Measurements from ENCODE around the gene NLGN3. TPM values are rescaled to one million over a fixed set of nuclear protein-coding genes. Genes with fewer than 3 reads are reported as not detected.

NLGN3 gene
- total and polyA plus RNA-seq, 2 of the 8 experiments (the other 6 are each of a cell fraction or from before 2014, with no cell fraction given) = 12.0 to 14.8 TPM

DNA sequence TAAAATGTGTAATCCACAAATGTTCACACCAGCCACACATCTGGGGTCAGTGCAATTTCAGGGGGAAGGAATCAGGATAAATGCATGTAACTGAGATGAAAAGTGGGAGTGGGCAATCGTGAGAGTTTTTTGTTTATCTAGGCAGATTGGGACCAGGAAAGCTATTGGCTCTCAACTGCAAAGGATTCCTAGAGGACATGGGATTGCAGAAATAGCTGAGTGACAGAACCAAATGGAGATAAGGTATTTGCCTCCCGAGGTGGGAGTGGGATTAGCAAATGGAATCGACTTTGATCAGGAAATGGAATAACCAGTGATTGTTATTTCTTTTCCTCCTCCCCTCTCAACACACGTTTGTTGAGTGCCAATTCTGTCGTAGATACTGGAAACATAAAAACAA lies 39.5 kb downstream of the NLGN3 start:
- no peak overlapping the region for H3K23ac ChIP-seq (ENCODE audit: insufficient read length)
- H3K9ac ChIP-seq (replicated peaks in 1 of 4; ENCODE audit: extremely low read depth in 1 of 4, low read depth in 3 of 4, low read length in 3 of 4) = no peak overlapping the region
- H3K4me1 ChIP-seq (replicated peaks in 1 of 4; ENCODE audit: control insufficient read depth in 3 of 4, insufficient read depth in 4 of 4, low read length in 3 of 4) = peaks cover 3 to 7% (median 5%) of the 10 kb centered on the region in 4 experiments; a peak in 4 of 7 replicates
- POLR2A ChIA-PET (ENCODE audit: partially characterized antibody) = interaction anchor here (1.8 to 1.9 kb wide), 2 partner anchors 9 to 67 kb away, joined by 4 to 5 read pairs; no protein-coding TSS in a partner anchor
- FAIRE-seq (no peak), DNase-seq (ENCODE audit: low read depth in 1 of 2, low spot score in 2 of 2) (no peak)
- no peak overlapping the region for H4K8ac ChIP-seq (ENCODE audit: extremely low read depth, insufficient read depth, low read length)
- H3K79me1 ChIP-seq (ENCODE audit: low read depth, low read length) = no peaks in the 10 kb centered on the region
- no peak overlapping the region for H2BK20ac ChIP-seq (ENCODE audit: low read length)
- no peak overlapping the region for H3K4me2 ChIP-seq (ENCODE audit: insufficient read depth in 1 of 2, low read depth in 2 of 2, low read length in 2 of 2)
- no peak overlapping the region for H2BK120ac ChIP-seq (replicated peaks; ENCODE audit: low read depth, low read length)
- WGBS, 2 experiments (ENCODE audit: extremely low coverage in 1 of 2, insufficient coverage in 1 of 2, insufficient read length in 1 of 2, insufficient replicate concordance in 2 of 2, low coverage in 1 of 2, low lambda C conversion rate in 2 of 2, missing lambda C conversion rate in 1 of 2) = 82% methylated on average over 4 of the region's 5 CpGs; no CpG with 5 or more reads in 1 of the 2 experiments
- H3K27ac ChIP-seq (ENCODE audit: low read depth, low read length) = no peak overlapping the region
- no peak overlapping the region for H2AK5ac ChIP-seq (ENCODE audit: low read depth, low read length)
- no peak overlapping the region for H4K91ac ChIP-seq (replicated peaks; ENCODE audit: insufficient read length, low read length)
- no peak for TF ChIP-seq RNF2 (IDR thresholded peaks at IDR 0.05; ENCODE audit: borderline replicate concordance, low read depth, low read length, missing control alignments, poor library complexity, severe bottlenecking)
- TF ChIP-seq EP300 (IDR thresholded peaks at IDR 0.05; ENCODE audit: borderline replicate concordance in 1 of 2, low read depth in 2 of 2, low read length in 2 of 2) = no peak
- TF ChIP-seq CTBP2 (IDR thresholded peaks at IDR 0.05; ENCODE audit: borderline replicate concordance, insufficient read depth, insufficient read length, low read length) = no peak
- no peak for TF ChIP-seq SP2 (IDR thresholded peaks at IDR 0.05; ENCODE audit: low read length)
- TF ChIP-seq TBP (IDR thresholded peaks at IDR 0.05; ENCODE audit: low read depth, low read length) = no peak
- no peak for TF ChIP-seq SAP30 (IDR thresholded peaks at IDR 0.05; ENCODE audit: insufficient read depth, insufficient replicate concordance, low read length)
- TF ChIP-seq YY1 (IDR thresholded peaks at IDR 0.05; ENCODE audit: low read depth, low read length) = no peak
- TF ChIP-seq SP4 (IDR thresholded peaks at IDR 0.05; ENCODE audit: low read length) = no peak
- no peaks in the 10 kb centered on the region for H3K79me2 ChIP-seq (ENCODE audit: control insufficient read depth in 1 of 2, insufficient read depth in 2 of 2, low read length in 2 of 2)
- no peak overlapping the region for H2BK5ac ChIP-seq (ENCODE audit: low read depth, low read length)
- no peak overlapping the region for H4K5ac ChIP-seq (ENCODE audit: insufficient read length, low read depth, low read length)
- H2BK15ac ChIP-seq (ENCODE audit: low read length) = no peak overlapping the region
- H3K27me3 ChIP-seq (replicated peaks in 1 of 4; ENCODE audit: control insufficient read depth in 3 of 4, extremely low read depth in 1 of 4, insufficient read depth in 3 of 4, low read length in 3 of 4) = no peaks in the 10 kb centered on the region
- CTCF ChIA-PET (ENCODE audit: partially characterized antibody) = interaction anchor here (0.8 kb wide), 1 partner anchor 55 kb away, joined by 4 read pairs; no protein-coding TSS in a partner anchor
- no peak overlapping the region for H3K14ac ChIP-seq (ENCODE audit: insufficient read length)
- no peak overlapping the region for H3K56ac ChIP-seq (replicated peaks; ENCODE audit: insufficient read length, low read depth, low read length)
- no peak overlapping the region for H2AFZ ChIP-seq (ENCODE audit: low read length)
- no peak overlapping the region for H3K4ac ChIP-seq (replicated peaks; ENCODE audit: insufficient read length, low read depth, low read length)
- H3K9me3 ChIP-seq (ENCODE audit: insufficient read depth in 2 of 2, low read depth in 1 of 2, low read length in 1 of 2) = no peaks in the 10 kb centered on the region
- H3K23me2 ChIP-seq (ENCODE audit: low read depth, low read length) = no peaks in the 10 kb centered on the region
- no peaks in the 10 kb centered on the region for H3K36me3 ChIP-seq (ENCODE audit: control insufficient read depth in 2 of 4, insufficient read depth in 4 of 4, low read length in 3 of 4)
- no peak overlapping the region for H2BK12ac ChIP-seq (ENCODE audit: low read depth, low read length)
- H4K20me1 ChIP-seq (replicated peaks in 1 of 2; ENCODE audit: control insufficient read depth in 1 of 2, insufficient read depth in 2 of 2, low read length in 2 of 2) = no peaks in the 10 kb centered on the region
- no peak overlapping the region for H3K18ac ChIP-seq (ENCODE audit: extremely low read depth, low read length)
- H3K4me3 ChIP-seq (ENCODE audit: extremely low read depth in 1 of 4, insufficient read depth in 2 of 4, low read depth in 3 of 4, low read length in 4 of 4) = no peak overlapping the region
